ENCODE measurements around the gene TBC1D8.

DNA sequence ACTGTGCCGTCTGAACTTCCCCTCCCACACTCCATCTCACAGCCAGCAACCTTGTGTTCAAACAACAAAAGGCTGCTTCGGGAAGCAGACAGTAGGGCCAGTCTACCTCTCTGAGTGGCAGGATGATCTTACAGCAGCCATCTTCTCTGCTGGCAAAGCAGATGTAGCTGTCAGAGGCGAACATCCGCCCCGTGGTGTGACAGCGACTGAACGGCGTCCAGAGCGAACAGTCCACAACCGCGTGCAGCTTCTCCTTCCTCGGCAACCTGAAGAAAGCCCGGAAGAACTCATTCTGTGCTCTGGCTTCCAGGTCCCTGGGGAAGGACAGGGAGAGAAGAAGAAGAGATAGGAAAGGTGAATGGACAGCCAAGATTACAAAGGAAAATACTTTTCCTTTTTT is 111.1 kb downstream of the TBC1D8 start:
- no peak for TF ChIP-seq POLR2A (IDR thresholded peaks at IDR 0.05)
- TF ChIP-seq, protein P1, sequence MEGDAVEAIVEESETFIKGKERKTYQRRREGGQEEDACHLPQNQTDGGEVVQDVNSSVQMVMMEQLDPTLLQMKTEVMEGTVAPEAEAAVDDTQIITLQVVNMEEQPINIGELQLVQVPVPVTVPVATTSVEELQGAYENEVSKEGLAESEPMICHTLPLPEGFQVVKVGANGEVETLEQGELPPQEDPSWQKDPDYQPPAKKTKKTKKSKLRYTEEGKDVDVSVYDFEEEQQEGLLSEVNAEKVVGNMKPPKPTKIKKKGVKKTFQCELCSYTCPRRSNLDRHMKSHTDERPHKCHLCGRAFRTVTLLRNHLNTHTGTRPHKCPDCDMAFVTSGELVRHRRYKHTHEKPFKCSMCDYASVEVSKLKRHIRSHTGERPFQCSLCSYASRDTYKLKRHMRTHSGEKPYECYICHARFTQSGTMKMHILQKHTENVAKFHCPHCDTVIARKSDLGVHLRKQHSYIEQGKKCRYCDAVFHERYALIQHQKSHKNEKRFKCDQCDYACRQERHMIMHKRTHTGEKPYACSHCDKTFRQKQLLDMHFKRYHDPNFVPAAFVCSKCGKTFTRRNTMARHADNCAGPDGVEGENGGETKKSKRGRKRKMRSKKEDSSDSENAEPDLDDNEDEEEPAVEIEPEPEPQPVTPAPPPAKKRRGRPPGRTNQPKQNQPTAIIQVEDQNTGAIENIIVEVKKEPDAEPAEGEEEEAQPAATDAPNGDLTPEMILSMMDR (IDR thresholded peaks at IDR 0.05), result no peak

Measured in esophagus squamous epithelium (tissue), 4 donors.